Esophagus muscularis mucosa (tissue), 4 donors: Measurements from ENCODE around the gene HNF1A.

ENCODE experiments used
- EP300 ChIP-seq: sonication (generic); formaldehyde crosslinking; IDR thresholded peaks from one replicate; pipeline ENCODE4 v1.6.1; 2017; ENCODE audit warnings: antibody characterized with exemption
- POLR2A ChIP-seq: fragments of 450-650 bp; IDR thresholded peaks from one replicate; pipeline ENCODE4 v1.6.1; 2017; ENCODE audit warnings: antibody characterized with exemption, moderate library complexity, mild to moderate bottlenecking, low read depth
- TF ChIP-seq, protein P1 (sequence below), 3 experiments: fragments of 200-600 bp in 2 of 3; fragments of 450-650 bp in 1 of 3; sonication (generic) in 2 of 3; IDR thresholded peaks; one replicate each; pipeline ENCODE4 v1.5.1; 2017 to 2019; ENCODE audit warnings: antibody characterized with exemption in 3 of 3, mild to moderate bottlenecking in 2 of 3, moderate library complexity in 1 of 3

DNA sequence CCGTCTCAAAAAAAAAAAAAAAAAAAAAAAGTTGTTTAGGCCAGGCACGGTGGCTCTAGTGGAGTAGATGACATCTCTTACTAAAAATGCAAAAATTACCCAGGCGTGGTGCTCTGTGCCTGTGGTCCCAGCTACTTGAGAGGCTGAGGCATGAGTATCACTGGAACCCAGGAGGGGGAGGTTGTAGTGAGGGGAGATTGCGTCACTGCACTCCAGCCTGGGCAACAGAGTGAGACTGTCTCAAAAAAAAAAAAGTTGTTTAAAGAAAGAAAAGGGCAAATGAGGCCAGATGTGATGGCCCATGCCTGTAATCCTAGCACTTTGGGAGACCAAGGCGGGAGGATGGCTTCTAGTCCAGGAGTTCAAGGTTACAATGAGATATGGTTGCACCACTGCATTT, 37.5 kb upstream of the HNF1A start:
- TF ChIP-seq, protein P1, sequence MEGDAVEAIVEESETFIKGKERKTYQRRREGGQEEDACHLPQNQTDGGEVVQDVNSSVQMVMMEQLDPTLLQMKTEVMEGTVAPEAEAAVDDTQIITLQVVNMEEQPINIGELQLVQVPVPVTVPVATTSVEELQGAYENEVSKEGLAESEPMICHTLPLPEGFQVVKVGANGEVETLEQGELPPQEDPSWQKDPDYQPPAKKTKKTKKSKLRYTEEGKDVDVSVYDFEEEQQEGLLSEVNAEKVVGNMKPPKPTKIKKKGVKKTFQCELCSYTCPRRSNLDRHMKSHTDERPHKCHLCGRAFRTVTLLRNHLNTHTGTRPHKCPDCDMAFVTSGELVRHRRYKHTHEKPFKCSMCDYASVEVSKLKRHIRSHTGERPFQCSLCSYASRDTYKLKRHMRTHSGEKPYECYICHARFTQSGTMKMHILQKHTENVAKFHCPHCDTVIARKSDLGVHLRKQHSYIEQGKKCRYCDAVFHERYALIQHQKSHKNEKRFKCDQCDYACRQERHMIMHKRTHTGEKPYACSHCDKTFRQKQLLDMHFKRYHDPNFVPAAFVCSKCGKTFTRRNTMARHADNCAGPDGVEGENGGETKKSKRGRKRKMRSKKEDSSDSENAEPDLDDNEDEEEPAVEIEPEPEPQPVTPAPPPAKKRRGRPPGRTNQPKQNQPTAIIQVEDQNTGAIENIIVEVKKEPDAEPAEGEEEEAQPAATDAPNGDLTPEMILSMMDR (IDR thresholded peaks at IDR 0.05) = no peak
- TF ChIP-seq POLR2A (no peak), EP300 (no peak)
